Loucy (cell line): ENCODE data around the gene ISCU.

Source experiments
- H2AFZ ChIP-seq: fragments of 200-600 bp; sonication (generic); 2 replicates; pipeline ENCODE4 v1.6.0; 2016; ENCODE audit warnings: antibody characterized with exemption, mild to moderate bottlenecking, low read length, moderate library complexity
- H3F3A ChIP-seq: fragments of 200-600 bp; 2 replicates; pipeline ENCODE4 v1.6.0; 2016; ENCODE audit warnings: antibody characterized with exemption, low read depth, mild to moderate bottlenecking
- H3K27me3 ChIP-seq: fragments of 200-600 bp; sonication (generic); 2 replicates; pipeline ENCODE4 v1.6.1; 2014; ENCODE audit warnings: low read length, mild to moderate bottlenecking; ENCODE audit not compliant: insufficient read depth, poor library complexity, severe bottlenecking
- H3K36me3 ChIP-seq: fragments of 200-600 bp; sonication (generic); 2 replicates; pipeline ENCODE4 v1.6.1; 2016; ENCODE audit warnings: low read length; ENCODE audit not compliant: insufficient read depth
- H3K4me1 ChIP-seq: fragments of 200-600 bp; sonication (generic); 2 replicates; pipeline ENCODE4 v1.5.1; 2014; ENCODE audit warnings: low read length, mild to moderate bottlenecking; ENCODE audit not compliant: insufficient read depth, poor library complexity, severe bottlenecking
- H3K4me2 ChIP-seq: fragments of 200-600 bp; sonication (generic); 2 replicates; pipeline ENCODE4 v1.6.0; 2014; ENCODE audit warnings: antibody characterized with exemption, low read length, low read depth, mild to moderate bottlenecking; ENCODE audit not compliant: poor library complexity, severe bottlenecking
- H3K4me3 ChIP-seq: fragments of 200-600 bp; sonication (generic); 2 replicates; pipeline ENCODE4 v1.5.1; 2014; ENCODE audit warnings: low read length, mild to moderate bottlenecking, mixed read lengths; ENCODE audit not compliant: poor library complexity, severe bottlenecking
- H3K79me2 ChIP-seq: fragments of 200-600 bp; sonication (generic); 2 replicates; pipeline ENCODE4 v1.6.1; 2014; ENCODE audit warnings: low read length; ENCODE audit not compliant: insufficient read depth
- H3K9ac ChIP-seq: fragments of 200-600 bp; sonication (generic); 2 replicates; pipeline ENCODE4 v1.6.0; 2014; ENCODE audit warnings: mild to moderate bottlenecking, low read depth, low read length, moderate library complexity; ENCODE audit not compliant: poor library complexity, severe bottlenecking
- H3K9me2 ChIP-seq: fragments of 200-600 bp; sonication (generic); replicated peaks from 2 replicates; pipeline ENCODE4 v1.6.1; 2016; ENCODE audit warnings: low read depth, low read length, mixed read lengths
- H3K9me3 ChIP-seq: fragments of 200-600 bp; sonication (generic); 2 replicates; pipeline ENCODE4 v1.6.1; 2014; ENCODE audit warnings: mild to moderate bottlenecking, antibody characterized with exemption, low read length, low read depth; ENCODE audit not compliant: insufficient read depth
- H4K20me1 ChIP-seq: fragments of 200-600 bp; sonication (generic); 2 replicates; pipeline ENCODE4 v1.6.0; 2014; ENCODE audit warnings: antibody characterized with exemption, low read length, mild to moderate bottlenecking; ENCODE audit not compliant: insufficient read depth, poor library complexity, severe bottlenecking
- EZH2phosphoT487 ChIP-seq: fragments of 200-600 bp; IDR thresholded peaks from 2 replicates; pipeline ENCODE4 v1.6.1; 2018; ENCODE audit warnings: antibody characterized with exemption, mild to moderate bottlenecking, moderate library complexity, borderline replicate concordance
- TF ChIP-seq, protein P1 (sequence below): fragments of 200-600 bp; sonication (generic); conservative IDR thresholded peaks from 2 replicates; pipeline ENCODE4 v1.5.1; 2014; ENCODE audit warnings: mild to moderate bottlenecking, antibody characterized with exemption, low read length

ISCU gene

GRCh38 chr12:108523365-108523764 lies 39.0 kb upstream of the ISCU start:
- Histone ChIP-seq H3K27me3 (no peaks in the 10 kb centered on the region), H4K20me1 (no peaks in the 10 kb centered on the region), H3K9me2 (no peaks in the 10 kb centered on the region), H2AFZ (no peak overlapping the region), H3K4me3 (no peak overlapping the region), H3K9ac (no peak overlapping the region), H3K36me3 (peaks cover 100% of the 10 kb centered on the region; the same call in 1 of the 2 replicates), H3K4me1 (no peaks in the 10 kb centered on the region), H3K9me3 (no peaks in the 10 kb centered on the region), H3F3A (no peaks in the 10 kb centered on the region), H3K4me2 (no peak overlapping the region), H3K79me2 (no peaks in the 10 kb centered on the region)
- TF ChIP-seq EZH2phosphoT487: no peak
- TF ChIP-seq, protein P1, sequence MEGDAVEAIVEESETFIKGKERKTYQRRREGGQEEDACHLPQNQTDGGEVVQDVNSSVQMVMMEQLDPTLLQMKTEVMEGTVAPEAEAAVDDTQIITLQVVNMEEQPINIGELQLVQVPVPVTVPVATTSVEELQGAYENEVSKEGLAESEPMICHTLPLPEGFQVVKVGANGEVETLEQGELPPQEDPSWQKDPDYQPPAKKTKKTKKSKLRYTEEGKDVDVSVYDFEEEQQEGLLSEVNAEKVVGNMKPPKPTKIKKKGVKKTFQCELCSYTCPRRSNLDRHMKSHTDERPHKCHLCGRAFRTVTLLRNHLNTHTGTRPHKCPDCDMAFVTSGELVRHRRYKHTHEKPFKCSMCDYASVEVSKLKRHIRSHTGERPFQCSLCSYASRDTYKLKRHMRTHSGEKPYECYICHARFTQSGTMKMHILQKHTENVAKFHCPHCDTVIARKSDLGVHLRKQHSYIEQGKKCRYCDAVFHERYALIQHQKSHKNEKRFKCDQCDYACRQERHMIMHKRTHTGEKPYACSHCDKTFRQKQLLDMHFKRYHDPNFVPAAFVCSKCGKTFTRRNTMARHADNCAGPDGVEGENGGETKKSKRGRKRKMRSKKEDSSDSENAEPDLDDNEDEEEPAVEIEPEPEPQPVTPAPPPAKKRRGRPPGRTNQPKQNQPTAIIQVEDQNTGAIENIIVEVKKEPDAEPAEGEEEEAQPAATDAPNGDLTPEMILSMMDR: no peak

- H3K27me3 ChIP-seq: no peaks in the 10 kb centered on the region
- peaks cover 97% of the 10 kb centered on the region; the same call in 1 of the 2 replicates for H3K36me3 ChIP-seq
- no peak overlapping the region for H3K4me2 ChIP-seq
- H4K20me1 ChIP-seq: no peaks in the 10 kb centered on the region
- H3K79me2 ChIP-seq: no peaks in the 10 kb centered on the region
- H3K9me3 ChIP-seq: no peaks in the 10 kb centered on the region
- H3K4me1 ChIP-seq: no peaks in the 10 kb centered on the region
- H2AFZ ChIP-seq: no peak overlapping the region
- no peaks in the 10 kb centered on the region for H3F3A ChIP-seq
- H3K4me3 ChIP-seq: no peak overlapping the region
- no peaks in the 10 kb centered on the region for H3K9me2 ChIP-seq
- TF ChIP-seq, protein P1: no peak
- no peak for TF ChIP-seq EZH2phosphoT487
- H3K9ac ChIP-seq: no peak overlapping the region
These were observed 36.7 kb upstream of the ISCU start for GRCh38 chr12:108525681-108526080.

GRCh38 chr12:108526482-108527165 lies 35.8 kb upstream of the ISCU start:
- no peak overlapping the region for H3K4me2 ChIP-seq

More at GRCh38 chr12:108526482-108527165, 35.8 kb upstream of the ISCU start:
- Histone ChIP-seq H3K36me3 (peaks cover 97% of the 10 kb centered on the region; the same call in 1 of the 2 replicates), H4K20me1 (no peaks in the 10 kb centered on the region), H3K9me3 (no peaks in the 10 kb centered on the region), H3F3A (no peaks in the 10 kb centered on the region), H3K4me1 (no peaks in the 10 kb centered on the region), H3K9ac (no peak overlapping the region), H3K9me2 (no peaks in the 10 kb centered on the region), H2AFZ (no peak overlapping the region), H3K79me2 (no peaks in the 10 kb centered on the region), H3K4me3 (no peak overlapping the region), H3K27me3 (no peaks in the 10 kb centered on the region)
- TF ChIP-seq, protein P1: no peak
- TF ChIP-seq EZH2phosphoT487: no peak
